ENCODE measurements around the gene RASL10B.
A peak's percentile ranks its signal among the peaks of the same experiment; 100 is the strongest.

Gene RASL10B

DNA sequence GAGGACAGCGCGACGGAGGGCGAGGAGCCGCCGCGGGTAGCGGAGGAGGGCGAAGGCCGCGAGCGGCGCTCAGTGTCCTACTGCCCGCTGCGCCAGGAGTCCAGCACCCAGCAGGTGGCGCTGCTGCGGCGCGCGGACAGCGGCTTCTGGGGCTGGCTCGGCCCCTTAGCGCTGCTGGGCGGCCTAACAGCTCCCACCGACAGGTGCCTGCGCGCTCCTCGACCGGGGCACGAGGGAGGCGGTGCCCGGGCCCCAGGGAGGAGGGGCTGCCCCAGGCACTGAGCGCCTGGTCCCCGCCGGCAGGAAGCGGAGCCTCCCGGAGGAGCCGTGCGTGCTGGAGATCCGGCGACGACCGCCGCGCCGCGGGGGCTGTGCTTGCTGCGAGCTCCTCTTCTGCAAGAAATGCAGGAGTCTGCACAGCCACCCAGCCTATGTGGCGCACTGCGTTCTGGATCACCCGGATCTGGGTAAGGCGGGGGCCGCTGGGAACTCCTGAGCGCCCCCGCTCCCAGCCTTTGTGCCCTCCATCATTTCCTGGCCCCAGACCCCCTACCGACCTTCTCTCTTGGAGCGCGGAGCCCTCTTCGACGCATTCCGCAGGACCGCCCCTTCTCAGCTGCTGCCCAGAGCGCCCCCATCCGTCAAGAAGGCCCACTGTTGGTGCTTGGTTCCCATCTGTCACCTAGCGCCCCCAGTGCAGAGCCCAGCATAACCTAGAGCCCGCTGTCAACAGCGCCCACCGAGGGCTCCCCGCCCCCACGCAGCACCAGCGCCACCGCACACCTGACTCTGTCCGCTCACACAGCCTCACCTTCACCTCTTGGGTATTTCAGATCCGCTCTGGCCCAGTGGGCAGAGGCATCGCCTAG, 32.9 kb downstream of the RASL10B start:
- peak; percentile 77 for TF ChIP-seq CTCF (IDR thresholded peaks at IDR 0.05; ENCODE audit: low read depth, low read length, missing control alignments)
- peak; percentile 58 for DNase-seq
- in situ Hi-C loops (cut with HindIII; ENCODE audit: low pct_ligation_motif_present, low sequenced_read_pairs): no loop called here
- Histone ChIP-seq H3K27me3 (replicated peaks) (no peaks in the 10 kb centered on the region), H3K27ac (no peak overlapping the region), H3K36me3 (replicated peaks) (no peaks in the 10 kb centered on the region), H3K4me3 (ENCODE audit: low read depth, low read length) (peak overlapping the region; percentile 42)

DNA sequence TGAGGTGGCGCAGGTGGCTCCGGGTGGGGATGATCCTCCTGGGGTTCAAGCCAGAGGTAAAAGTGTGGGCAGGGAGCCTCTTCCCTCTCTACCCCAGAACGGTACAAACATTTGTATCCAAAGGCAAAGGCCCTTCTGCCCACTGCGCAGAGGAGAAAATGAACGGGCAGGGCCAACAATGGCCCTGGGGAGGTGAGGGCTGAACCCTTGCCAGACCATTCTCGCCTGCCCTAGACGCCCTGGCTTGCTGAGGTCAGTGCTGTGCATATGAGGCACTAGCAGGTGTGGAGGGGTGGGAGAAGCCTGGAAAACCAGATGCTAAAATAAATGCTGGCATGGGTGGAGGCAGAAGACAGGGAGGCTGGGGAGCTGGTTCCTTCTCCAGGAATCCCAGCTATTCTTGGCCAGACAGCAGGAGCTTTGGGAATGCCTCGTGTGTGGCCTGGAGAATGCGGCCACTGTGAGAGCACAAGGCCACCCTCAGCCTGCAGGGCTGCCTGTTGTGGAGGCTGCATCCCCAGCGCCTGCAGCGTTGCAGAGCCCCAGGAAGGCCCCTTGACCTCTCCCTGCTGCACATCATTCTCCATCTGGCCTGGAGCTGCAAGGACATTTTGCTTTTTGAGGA, 33.8 kb downstream of the RASL10B start:
- H3K4me3 ChIP-seq (ENCODE audit: low read depth, low read length): no peak overlapping the region
- no peak for TF ChIP-seq CTCF (IDR thresholded peaks at IDR 0.05; ENCODE audit: low read depth, low read length, missing control alignments)
- in situ Hi-C loops (cut with HindIII; ENCODE audit: low pct_ligation_motif_present, low sequenced_read_pairs): no loop called here
- H3K36me3 ChIP-seq (replicated peaks): no peaks in the 10 kb centered on the region
- no peaks in the 10 kb centered on the region for H3K27me3 ChIP-seq (replicated peaks)
- no peak overlapping the region for H3K27ac ChIP-seq
- no peak for DNase-seq

- in situ Hi-C loops (cut with HindIII; ENCODE audit: low pct_ligation_motif_present, low sequenced_read_pairs): no loop called here
- Histone ChIP-seq H3K27ac (no peak overlapping the region), H3K4me3 (ENCODE audit: low read depth, low read length) (no peak overlapping the region), H3K27me3 (replicated peaks) (no peaks in the 10 kb centered on the region), H3K36me3 (replicated peaks) (no peaks in the 10 kb centered on the region)
- no peak for DNase-seq
- TF ChIP-seq CTCF (IDR thresholded peaks at IDR 0.05; ENCODE audit: low read depth, low read length, missing control alignments): no peak
Measured at GRCh38 chr17:35765756-35766488, 34.5 kb downstream of the RASL10B start.

- no peak for TF ChIP-seq CTCF (IDR thresholded peaks at IDR 0.05; ENCODE audit: low read depth, low read length, missing control alignments)
- DNase-seq: no peak
- no peak overlapping the region for H3K4me3 ChIP-seq (ENCODE audit: low read depth, low read length)
- no peaks in the 10 kb centered on the region for H3K36me3 ChIP-seq (replicated peaks)
- H3K27ac ChIP-seq: no peak overlapping the region
- in situ Hi-C loops (cut with HindIII; ENCODE audit: low pct_ligation_motif_present, low sequenced_read_pairs): no loop called here
- H3K27me3 ChIP-seq (replicated peaks): no peaks in the 10 kb centered on the region
Measured at GRCh38 chr17:35766489-35766877, 35.0 kb downstream of the RASL10B start.

DNA sequence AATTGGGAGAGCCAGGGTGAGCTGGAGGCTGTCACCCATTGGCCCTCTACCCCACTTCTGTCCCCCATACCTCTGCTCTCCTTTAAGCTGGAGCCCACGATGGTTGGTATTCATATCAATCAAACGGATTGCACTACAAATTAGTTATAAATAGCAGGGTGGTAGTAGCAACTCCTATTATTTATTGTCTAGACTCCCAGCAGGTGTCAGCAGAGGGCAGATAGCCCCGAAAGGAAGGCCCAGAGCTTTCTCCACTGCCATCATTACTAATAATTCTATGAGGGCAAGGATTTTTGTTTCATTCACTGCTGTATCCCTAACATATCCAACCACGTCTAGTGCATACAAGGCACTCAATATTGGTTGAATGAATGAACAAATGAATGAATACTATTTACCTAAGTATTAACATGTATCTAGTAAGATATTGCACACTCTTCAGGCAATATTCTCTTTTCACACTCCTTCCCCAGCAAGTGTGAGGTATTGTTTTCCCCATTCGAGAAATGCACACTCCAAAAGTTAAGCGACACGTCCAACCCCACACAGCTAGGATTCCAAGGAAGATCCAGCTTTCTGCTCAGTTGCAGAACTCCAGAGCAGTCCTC, 35.6 kb downstream of the RASL10B start:
- H3K27me3 ChIP-seq (replicated peaks): no peaks in the 10 kb centered on the region
- in situ Hi-C loops (cut with HindIII; ENCODE audit: low pct_ligation_motif_present, low sequenced_read_pairs): no loop called here
- H3K4me3 ChIP-seq (ENCODE audit: low read depth, low read length): no peak overlapping the region
- peak; percentile 74 for TF ChIP-seq CTCF (IDR thresholded peaks at IDR 0.05; ENCODE audit: low read depth, low read length, missing control alignments)
- no peak overlapping the region for H3K27ac ChIP-seq
- DNase-seq: no peak
- H3K36me3 ChIP-seq (replicated peaks): no peaks in the 10 kb centered on the region

All from brain microvascular endothelial cell (primary cell).